Measurements from ENCODE around the gene NXNL2.

Gene NXNL2

GRCh38 chr9:88533951-88534455 lies 975 bp upstream of the NXNL2 start:
- no peak for DNase-seq

GRCh38 chr9:88535226-88536022 lies 446 bp downstream of the NXNL2 start:
- DNase-seq, result no peak

GRCh38 chr9:88536023-88536324 lies 996 bp downstream of the NXNL2 start:
- no peak for DNase-seq

- DNase-seq, result no peak
These were observed 2.2 kb downstream of the NXNL2 start for GRCh38 chr9:88536951-88537760.

GRCh38 chr9:88537761-88538091 lies 2.7 kb downstream of the NXNL2 start:
- DNase-seq, result peak; percentile 14 to 53

- DNase-seq, result no peak
These were observed 3.5 kb downstream of the NXNL2 start for GRCh38 chr9:88538311-88539085.

GRCh38 chr9:88539246-88539645 lies 4.3 kb downstream of the NXNL2 start:
- no peak for DNase-seq

GRCh38 chr9:88540251-88540763 lies 5.3 kb downstream of the NXNL2 start:
- DNase-seq, result no peak

- no peak for DNase-seq
These were observed 9.3 kb downstream of the NXNL2 start for GRCh38 chr9:88544245-88544644.

GRCh38 chr9:88551546-88552137 lies 16.7 kb downstream of the NXNL2 start:
- DNase-seq, result no peak

GRCh38 chr9:88553350-88553749 lies 18.4 kb downstream of the NXNL2 start:
- no peak for DNase-seq

- no peak for DNase-seq
These were observed 20.4 kb downstream of the NXNL2 start for GRCh38 chr9:88555268-88555980.

GRCh38 chr9:88559661-88560060 lies 24.7 kb downstream of the NXNL2 start:
- DNase-seq, result no peak

- no peak for DNase-seq
These were observed 32.9 kb downstream of the NXNL2 start for GRCh38 chr9:88567870-88568269.

GRCh38 chr9:88571419-88571818 lies 36.4 kb downstream of the NXNL2 start:
- DNase-seq, result no peak

GRCh38 chr9:88572684-88573083 lies 37.7 kb downstream of the NXNL2 start:
- DNase-seq, result no peak

- no peak for DNase-seq
These were observed 40.0 kb downstream of the NXNL2 start for GRCh38 chr9:88574953-88575352.

- no peak for DNase-seq
These were observed 42.5 kb downstream of the NXNL2 start for GRCh38 chr9:88577256-88578120.

GRCh38 chr9:88578121-88579049 lies 43.4 kb downstream of the NXNL2 start:
- peak; percentile 56 to 57 for DNase-seq
